ENCODE data around the gene GCGR.

Gene GCGR

GRCh38 chr17:81812571-81813370 lies 8.8 kb downstream of the GCGR start:
- DNase-seq, result no peak

GRCh38 chr17:81813371-81813684 lies 9.4 kb downstream of the GCGR start:
- no peak for DNase-seq

- no peak for DNase-seq
Measured at GRCh38 chr17:81813861-81814683, 10.1 kb downstream of the GCGR start.

- DNase-seq, result no peak
Measured at GRCh38 chr17:81814748-81815645, 11.0 kb downstream of the GCGR start.

- DNase-seq, result no peak
Measured at GRCh38 chr17:81815646-81815986, 11.7 kb downstream of the GCGR start.

- DNase-seq, result no peak
Measured at GRCh38 chr17:81817758-81818147, 13.8 kb downstream of the GCGR start.

GRCh38 chr17:81819708-81820107 lies 15.8 kb downstream of the GCGR start:
- no peak for DNase-seq

- DNase-seq, result no peak
Measured at GRCh38 chr17:81821147-81821546, 17.2 kb downstream of the GCGR start.

- no peak for DNase-seq
Measured at GRCh38 chr17:81821603-81822311, 17.8 kb downstream of the GCGR start.

- DNase-seq, result no peak
Measured at GRCh38 chr17:81822312-81822637, 18.3 kb downstream of the GCGR start.

GRCh38 chr17:81822996-81823819 lies 19.3 kb downstream of the GCGR start:
- no peak for DNase-seq

GRCh38 chr17:81823820-81824550 lies 20.0 kb downstream of the GCGR start:
- no peak for DNase-seq

GRCh38 chr17:81824595-81824994 lies 20.6 kb downstream of the GCGR start:
- DNase-seq, result no peak

GRCh38 chr17:81825841-81826466 lies 22.0 kb downstream of the GCGR start:
- no peak for DNase-seq

GRCh38 chr17:81828656-81829055 lies 24.7 kb downstream of the GCGR start:
- DNase-seq, result no peak

GRCh38 chr17:81829858-81830257 lies 25.9 kb downstream of the GCGR start:
- DNase-seq, result no peak

GRCh38 chr17:81831563-81831956 lies 27.6 kb downstream of the GCGR start:
- no peak for DNase-seq

GRCh38 chr17:81831957-81832607 lies 28.1 kb downstream of the GCGR start:
- DNase-seq, result peak; percentile 48

- DNase-seq, result no peak
Measured at GRCh38 chr17:81832608-81833159, 28.7 kb downstream of the GCGR start.
